Suppressor macrophage (primary cell): ENCODE measurements around the gene MAP3K20.

ENCODE experiments used
- DNase-seq, 4 experiments: peaks; one replicate each; pipeline ENCODE4 v3.0.0-alpha.2; 2020 to 2022

Gene MAP3K20

GRCh38 chr2:173051463-173052215, 24.0 kb upstream of the MAP3K20 start:
- DNase-seq: peak; percentile 19 to 65 (median 45)

GRCh38 chr2:173053043-173053699, 22.5 kb upstream of the MAP3K20 start:
- DNase-seq: no peak

DNA sequence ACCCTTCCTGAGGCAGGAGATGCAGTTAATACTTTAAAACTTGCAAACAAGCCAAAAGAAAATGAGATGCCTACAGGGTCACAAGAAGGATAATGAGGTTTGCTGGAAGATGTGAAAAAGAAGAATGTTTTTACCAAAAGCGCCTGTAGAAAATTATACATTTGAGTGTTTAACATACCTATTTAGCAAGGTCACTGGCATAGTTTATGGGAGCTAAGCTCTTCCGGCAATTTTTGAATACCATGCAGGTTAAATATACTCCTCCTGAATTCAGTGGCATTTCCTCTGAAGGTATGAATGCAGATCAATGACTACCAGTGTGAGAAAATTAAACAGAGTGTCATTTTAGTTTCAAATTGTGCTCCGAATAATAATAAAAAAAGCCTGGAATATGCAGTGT, 21.2 kb upstream of the MAP3K20 start:
- DNase-seq: no peak

GRCh38 chr2:173056705-173057364, 18.8 kb upstream of the MAP3K20 start:
- DNase-seq: peak; percentile 55 to 76 (median 70)

DNA sequence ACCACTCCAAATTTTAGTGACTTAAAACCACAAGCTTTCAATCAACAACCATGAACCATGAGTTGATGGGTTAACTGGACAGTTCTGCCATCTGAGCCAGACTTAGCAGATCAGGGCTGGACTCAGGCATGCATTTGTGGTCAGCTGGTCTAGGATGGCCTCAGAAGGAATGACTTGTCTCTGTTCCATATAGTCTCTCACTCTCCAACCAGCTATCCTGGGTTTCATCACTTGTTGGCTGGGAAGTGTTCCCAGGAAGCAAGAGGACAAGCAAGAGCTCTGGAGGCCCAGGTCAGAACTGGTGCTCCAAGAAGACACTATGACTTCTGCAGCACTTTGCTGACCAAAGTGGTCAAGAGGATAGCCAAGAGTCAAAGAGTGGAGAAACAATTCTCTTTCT, 17.5 kb upstream of the MAP3K20 start:
- no peak for DNase-seq

GRCh38 chr2:173058673-173059072, 17.0 kb upstream of the MAP3K20 start:
- peak in 3 of 4 experiments; percentile 28 to 41 (median 39) for DNase-seq

DNA sequence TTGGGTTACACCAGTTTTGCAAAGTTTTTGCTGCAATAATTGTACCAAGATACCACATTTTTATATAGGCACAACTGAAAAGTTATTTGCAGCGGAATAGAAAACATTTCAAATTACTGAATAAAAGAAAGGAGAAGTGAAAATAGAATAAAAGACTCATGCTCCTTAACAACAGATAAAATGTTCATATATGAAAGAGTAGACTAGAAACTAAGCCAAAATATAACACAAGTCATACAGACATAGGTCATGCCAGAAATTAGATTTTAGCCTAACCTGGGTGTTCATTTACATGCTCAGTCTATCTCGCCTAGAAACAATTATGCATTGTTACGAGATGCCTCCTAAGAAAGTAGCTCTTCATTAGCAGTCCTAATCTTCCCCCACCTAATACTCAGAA, 16.4 kb upstream of the MAP3K20 start:
- no peak for DNase-seq

DNA sequence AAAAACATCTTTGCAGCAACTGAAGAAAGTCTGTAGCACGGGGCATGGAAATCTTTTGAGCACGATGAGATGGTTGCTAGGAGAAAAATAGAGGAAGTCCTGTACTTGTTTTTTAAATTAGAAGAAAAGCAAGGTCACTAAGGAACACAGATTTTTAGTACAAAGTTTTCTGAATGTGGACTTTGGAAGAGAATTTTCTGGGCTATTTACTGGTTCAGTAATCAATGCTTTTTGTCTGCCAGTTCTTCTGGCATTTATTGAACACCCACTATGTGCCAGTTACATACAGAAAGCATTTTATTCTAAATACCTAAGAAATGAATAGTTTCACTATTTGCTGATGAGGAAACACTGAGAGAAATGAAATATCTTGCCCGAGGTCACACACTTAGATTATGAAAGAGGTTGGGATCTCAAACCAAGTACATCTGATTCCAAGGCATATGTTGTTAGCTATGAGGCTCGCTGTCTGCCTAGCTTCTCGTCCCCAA, 15.6 kb upstream of the MAP3K20 start:
- peak; percentile 46 to 74 (median 63) for DNase-seq

GRCh38 chr2:173062801-173063200, 12.8 kb upstream of the MAP3K20 start:
- DNase-seq: no peak

- no peak for DNase-seq
Observed at GRCh38 chr2:173064151-173064805, 11.4 kb upstream of the MAP3K20 start.

- no peak for DNase-seq
Observed at GRCh38 chr2:173066887-173067676, 8.6 kb upstream of the MAP3K20 start.

GRCh38 chr2:173075056-173075780, 428 bp upstream of the MAP3K20 start:
- peak in 2 of 4 experiments; percentile 6 to 20 for DNase-seq

DNA sequence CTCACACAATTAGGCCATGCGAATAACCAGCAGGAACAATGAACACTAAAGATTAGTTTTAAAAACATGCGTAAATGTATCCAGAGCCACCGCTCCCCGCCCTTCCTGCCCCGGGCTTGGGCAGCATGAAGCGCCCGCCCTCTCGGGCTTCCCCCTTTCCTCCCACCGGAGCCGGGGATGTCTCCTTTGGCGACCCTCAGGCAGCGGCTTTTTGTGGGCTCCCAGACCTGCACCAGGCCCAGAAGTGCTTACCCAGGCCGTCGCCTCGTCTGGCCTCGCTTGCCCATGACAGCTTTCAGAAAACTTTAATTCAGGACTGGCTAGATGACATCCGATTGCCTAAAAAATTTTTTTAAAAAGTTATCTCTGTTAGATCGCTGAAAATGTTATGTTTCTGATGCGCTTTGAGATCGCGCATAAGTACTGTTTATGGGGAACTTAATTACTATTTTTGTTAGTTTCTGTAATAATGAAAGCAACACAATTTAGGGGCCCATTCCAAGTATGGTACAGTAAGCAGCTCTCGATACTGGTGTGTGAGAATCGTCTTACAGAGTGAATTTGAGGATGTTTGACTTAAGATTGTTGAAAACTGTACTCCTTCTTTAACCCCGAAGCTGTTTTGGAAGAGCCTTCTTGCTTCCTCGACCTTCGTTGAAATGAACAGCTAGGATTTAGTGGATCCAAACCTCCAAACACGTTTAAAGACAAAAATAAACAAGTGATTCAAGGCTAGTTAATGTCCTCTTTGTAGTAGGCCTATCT, 1.1 kb downstream of the MAP3K20 start:
- DNase-seq: peak in 3 of 4 experiments; percentile 4 to 38 (median 14)

DNA sequence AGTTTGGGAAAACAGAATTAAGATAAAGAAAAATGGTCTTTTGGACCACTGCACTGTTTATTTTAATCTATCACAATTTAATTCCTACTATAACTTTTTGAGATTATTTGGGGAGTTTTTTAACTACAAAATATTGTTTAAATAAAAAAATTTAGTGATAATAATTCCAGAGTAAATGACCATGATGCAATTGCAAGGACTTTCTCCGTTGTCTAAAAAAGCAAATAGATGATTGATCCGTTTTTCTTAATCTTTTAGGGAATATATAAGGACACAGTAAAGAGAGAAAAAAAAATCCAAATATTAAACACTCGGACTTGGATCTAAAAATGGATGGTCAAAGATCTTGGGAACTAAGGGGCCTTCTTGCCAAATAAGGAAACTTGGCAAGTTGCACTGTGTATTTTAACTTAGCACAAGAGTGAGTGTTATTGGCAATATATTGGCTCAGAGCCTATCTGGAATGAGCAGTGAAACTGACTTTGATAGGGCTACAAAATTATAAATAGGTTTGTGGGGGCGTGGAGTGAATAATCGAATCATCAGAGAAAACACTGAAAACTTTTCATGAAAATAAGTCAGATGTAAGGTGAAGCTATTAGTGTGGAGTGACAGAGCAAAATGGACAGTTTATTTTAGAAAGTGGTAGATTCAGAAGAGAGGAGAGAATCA, 2.0 kb downstream of the MAP3K20 start:
- no peak for DNase-seq

- no peak for DNase-seq
Observed at GRCh38 chr2:173079141-173079540, 3.5 kb downstream of the MAP3K20 start.

- no peak for DNase-seq
Observed at GRCh38 chr2:173079973-173080860, 4.6 kb downstream of the MAP3K20 start.

- DNase-seq: no peak
Observed at GRCh38 chr2:173086518-173087213, 11.0 kb downstream of the MAP3K20 start.

DNA sequence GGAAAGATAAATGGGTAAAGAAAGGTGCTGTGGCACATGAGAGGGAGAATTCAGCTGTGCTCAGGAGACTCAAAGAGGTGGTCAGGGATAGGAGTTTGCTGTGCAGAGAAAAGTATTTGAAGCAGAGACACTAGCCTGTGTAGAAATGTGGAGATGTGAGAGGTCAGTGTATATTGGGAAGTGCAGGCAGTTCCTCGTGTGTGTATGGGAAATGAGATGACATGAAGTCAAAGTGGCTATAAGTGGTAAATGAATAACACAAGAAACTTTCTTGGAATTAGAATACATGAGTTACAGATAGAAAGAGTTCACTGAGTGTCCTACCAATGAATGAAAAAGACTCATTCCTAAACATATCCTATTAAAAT, 11.6 kb downstream of the MAP3K20 start:
- peak in 1 of 4 experiments; percentile 30 for DNase-seq
